GM21423 (cell line): Measurements from ENCODE around the gene ZNF24.

Source experiments
- ATAC-seq: cut with Tn5 transposase; IDR thresholded peaks from one replicate; pipeline ENCODE4 v1.9.1; 2021; ENCODE audit warnings: mild to moderate bottlenecking, moderate library complexity; ENCODE audit not compliant: unreplicated experiment

The ZNF24 gene

DNA sequence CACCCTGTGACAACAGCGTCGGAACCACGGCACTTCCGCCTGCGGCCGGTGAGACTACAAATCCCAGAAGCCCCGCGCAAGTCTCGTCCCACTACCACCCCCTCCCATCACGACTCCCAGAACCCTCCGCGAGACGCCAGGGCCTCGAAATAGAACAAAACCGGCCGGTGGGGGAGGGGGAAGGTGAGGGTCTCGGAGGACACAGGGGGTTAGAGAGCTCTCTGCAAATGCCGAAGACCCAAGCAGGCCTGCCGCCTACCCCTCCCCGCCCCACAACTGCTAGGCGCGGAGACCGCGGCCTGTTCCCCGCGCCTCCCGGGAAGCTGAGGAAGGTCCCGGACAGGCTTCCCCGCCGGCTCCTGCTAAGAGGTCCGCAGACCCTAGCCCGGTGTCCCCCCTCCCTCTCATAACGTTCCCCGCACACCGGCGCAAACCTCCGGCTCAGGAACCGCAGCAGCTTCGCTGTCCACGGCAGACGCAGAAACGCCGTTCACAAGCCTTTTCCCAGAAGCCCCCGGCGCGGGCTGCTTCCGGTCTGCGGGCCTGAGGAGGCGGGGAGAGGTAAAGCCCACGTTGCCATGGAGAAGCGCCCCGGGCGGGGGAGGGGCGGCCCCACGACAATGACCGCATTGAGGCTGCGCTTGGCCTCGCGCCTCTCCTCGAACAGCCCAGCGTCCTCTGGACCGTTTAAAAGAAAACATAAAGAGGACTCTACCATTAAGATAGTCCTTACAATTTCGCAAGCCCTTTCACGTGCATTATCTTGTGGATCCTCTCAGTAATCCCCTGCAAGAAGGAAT is at the start of gene ZNF24:
Gene ZNF24 (minus strand): TSS at position 485 of the 800 bp plus-strand sequence. CDS start 3,770 bp downstream, outside the sequence.
- peak; percentile 93 for ATAC-seq

DNA sequence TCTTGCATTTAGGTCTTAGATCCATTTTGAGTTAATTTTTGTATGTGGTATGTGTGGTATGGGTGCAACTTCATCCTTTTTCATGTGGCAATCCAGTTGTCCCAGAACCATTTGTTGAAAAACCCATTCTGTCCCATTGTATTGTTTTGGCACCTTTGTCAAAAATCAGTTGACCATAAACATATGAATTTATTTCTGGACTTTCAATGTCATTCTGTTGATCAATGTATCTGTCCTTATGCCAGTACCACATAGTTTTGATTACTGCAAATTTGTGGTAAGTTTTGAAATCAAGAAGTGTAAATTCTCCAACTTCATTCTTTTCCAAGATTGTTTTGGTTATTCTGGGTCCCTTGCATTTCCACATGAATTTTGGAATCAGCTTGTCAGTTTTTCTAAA is 49.5 kb upstream of the ZNF24 start:
- no peak for ATAC-seq

DNA sequence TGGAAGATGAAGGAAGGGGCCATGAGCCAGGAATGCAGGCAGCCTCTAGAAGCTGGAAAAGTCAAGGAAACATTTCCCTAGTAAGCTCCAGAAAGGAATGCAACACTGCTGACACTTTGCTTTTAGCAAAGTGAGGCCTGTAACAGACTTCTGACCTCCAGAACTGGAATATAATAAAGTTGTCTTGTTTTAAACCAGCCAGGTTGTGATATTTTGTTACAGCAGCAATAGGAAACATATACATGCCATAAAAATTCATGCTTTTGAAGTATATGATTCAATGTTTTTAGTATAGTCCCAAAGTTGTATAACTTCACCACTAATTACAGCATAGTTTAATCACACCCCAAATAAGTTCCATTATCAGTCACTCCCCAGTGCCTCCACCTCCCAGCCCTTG is 48.2 kb upstream of the ZNF24 start:
- no peak for ATAC-seq

DNA sequence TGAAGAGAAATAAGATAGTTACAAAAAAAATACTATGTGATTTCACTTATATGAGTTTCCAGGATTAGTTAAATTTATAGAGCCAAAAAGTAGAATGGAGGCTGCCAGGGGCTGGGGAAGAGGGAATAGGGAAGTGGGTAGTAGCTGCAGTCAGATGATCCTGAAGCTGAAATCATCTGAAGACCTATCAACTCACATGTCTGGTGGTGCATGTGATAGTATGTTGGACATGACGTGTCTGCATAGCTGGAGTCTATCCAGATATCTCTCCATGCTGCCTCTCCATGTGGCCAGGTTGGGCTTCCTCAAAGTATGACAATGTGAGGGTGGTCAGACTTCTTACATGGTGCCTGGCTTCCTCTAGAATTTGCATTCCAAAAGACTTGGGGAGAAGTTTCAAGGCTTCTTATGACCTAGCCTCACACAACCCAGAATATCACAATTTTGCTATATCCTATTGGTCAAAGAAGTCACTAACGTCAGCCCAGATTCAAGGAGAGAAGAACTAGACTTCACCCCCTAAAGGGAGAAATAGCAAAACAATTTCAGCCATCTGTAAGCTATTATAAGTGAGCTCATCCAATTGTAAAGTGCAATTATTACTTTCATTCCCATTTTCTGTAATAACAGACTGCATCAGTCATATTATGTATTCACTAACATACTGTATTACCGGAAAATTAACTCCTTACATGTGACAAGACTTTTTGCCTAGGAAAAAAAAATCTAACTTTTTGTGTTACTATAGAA is 46.9 kb upstream of the ZNF24 start:
- no peak for ATAC-seq

DNA sequence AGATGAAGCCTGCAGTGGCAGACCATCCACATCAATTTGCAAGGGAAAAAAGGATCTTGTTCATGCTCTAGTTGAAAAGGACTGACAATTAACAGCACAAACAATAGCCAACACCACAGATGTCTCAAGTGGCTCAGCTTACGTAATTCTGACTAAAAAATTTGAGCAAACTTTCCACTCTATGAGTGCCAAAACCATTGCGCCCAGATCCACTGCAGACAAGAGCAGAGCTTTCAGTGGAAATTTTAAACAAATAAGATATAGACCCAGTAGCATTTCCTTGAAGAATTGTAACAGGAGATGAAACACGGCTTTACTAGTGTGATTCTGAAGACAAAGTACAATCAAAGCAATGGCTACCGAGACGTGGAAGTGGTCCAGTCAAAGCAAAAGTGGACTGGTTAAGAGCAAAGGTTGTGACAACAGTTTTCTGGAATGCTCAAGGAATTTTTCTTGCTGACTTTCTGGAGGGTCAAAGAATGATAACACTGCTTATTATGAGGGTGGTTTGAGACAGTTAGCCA is 44.9 kb upstream of the ZNF24 start:
- no peak for ATAC-seq

DNA sequence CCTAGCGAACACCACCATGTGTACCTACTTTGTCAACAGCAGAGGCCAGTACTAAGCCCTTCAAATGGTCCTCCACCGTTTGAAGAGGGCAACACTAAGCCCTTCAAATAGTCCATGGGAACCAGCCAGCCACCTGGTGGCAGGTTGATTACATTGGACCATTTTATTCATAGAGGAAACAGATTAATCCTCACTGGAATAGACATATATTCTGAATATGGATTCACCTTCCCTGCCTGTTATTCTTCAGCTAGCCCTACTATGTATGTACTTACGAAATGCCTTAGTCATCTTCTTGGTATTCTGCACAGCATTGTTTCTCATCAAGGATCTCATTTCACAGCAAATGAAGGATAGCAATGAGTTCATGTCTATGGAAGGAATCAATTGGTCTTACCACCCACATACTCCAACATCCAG is 42.9 kb upstream of the ZNF24 start:
- ATAC-seq, result peak; percentile 33

DNA sequence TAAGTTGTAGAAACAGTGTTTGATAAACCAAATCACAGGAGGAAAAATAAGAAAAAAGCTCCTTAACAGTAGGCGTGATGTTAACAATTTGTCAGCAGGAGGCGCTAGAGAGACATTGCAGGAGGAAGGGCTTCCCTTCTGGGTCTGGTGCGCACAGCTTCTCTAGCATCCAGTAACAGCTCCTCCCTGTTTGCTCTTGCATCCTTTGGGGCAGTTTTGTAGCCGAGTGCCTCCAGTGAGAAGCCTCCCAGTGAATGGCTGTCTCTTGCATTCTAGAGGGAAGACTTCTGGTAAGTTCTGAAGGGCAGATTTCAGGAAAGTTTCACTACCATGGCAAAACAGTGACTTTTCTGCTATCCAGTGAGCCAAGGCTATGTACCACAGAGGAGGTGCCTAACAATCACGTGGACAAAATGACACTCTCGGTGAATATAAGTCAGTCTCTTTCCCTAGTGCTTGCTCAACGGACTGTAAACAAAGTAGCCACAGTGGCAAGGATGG is 42.4 kb upstream of the ZNF24 start:
- ATAC-seq, result peak; percentile 69

DNA sequence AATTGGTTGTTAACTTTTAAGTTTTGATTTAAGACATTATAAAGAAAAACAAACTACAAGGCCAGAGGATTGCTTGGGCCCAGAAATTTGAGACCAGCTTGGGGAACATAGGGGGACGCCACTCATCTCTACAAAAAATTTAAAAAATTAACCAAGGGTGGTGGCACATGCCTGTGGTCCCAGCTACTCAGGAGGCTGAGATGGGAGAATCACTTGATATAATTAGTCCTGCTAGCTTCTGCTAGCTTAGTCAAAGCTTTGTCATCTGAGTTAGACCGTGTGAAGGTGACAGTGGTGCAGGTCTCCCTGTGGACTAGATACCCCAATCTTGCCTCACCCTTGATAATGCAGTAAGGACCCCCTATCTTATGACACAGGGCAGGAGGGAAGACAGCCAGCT is 38.9 kb upstream of the ZNF24 start:
- no peak for ATAC-seq

DNA sequence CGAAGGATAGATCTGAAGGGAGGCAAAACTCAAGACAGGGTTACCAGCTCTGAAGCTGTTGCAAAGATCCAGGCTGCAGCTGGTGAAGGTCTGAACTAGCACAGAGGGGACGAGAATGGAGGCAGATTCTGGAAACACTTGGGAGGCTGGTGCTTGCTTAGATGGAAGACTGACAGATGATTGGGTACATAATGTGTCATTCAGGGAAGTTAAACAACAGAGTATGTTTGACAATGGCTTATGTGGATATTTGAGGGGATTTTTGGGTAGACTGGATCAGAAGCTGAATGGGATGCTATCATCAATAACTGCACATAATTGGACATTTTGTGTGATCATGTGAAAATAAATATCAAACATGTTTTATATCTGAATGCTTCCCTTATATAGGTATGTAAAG is 35.2 kb upstream of the ZNF24 start:
- ATAC-seq, result no peak

DNA sequence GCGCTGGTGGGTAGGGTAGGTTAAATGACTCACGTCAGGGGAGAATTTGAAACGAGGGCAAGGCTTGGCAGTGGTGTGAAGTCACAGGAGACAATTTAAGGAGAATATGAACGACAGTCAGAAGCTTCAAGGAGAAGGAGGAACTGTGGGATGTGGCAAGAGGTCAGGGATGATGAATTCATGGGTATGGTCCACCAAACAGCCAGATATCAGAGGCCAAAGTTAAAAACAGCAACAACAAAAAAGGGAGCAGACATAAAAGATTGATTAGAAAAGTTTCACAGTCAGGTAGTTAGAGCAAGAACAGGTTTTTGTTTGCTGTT is 34.3 kb upstream of the ZNF24 start:
- no peak for ATAC-seq

DNA sequence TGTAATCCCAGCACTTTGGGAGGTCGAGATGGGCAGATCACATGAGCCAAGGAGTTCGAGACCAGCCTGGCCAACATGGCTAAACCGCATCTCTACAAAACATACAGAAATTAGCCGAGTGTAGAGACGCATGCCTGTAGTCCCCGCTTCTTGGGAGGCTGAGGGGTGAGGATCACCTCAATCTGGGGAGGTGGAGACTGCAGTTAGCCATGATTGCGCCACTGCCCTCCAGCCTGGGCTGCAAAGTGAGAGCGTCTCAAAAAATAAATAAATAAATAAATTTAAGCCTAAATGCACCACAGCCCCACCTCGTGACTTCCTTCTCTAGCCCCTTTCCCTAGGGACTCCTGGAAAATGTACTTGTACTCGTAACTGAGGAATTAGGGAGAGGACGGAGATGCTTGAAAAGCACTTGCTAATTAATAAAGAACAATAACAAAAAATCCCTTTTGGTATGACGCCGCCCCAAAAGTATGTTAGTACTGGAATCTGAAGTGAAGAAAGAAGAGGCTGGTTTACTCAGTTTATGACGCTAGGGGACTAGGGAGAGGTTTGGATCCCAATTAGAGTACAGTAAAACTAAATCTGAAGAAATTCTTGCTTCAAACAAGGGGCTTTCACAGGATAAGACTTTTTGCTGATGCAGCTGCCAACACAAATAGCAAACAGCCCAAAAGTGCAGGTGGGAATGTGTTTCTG is 33.8 kb upstream of the ZNF24 start:
- no peak for ATAC-seq

DNA sequence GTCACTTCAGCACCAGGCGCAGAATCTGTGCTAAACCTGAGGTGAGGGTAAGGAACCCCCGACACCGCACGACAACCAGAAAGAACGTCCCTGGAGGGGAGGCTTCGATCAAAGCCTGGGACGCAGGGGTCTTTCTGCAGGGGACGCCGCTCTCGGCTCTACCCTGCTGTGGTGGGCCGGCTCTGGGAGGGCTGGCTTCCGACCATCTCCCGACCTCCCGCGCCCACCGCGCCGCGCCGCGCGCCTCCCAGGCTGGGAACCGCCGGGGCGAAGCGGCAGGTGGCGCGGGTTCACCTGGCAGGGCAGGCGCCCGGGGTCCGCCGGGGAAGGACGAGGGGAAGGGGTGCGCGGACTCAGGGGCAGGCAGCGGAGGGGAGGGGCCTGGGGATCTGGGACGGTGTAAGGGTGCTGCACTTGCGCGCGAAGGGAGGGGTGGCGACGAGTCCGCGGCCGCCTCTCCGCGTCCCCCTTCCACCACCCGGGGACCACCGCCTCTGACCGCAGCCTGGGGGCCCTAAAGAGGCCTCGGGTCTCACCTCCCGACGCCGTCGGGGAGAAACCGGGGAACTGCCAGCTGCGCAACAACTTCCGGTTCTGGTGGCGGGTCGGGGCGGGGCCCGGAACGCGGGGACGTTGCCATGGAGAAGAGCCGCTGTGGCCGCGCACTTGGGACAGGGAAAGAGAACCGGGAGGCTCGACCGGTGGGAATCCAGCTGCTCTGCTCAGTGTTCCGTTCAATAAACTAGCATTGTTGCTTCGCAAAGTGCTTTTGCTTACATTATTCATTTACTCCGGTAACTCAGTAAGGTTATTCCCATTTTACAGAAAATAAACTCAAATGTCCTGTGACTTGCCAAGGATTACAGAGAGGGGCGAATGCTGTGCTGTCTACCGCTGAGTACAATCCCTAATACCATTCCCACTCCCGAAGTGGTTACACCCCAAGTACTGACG is 32.8 kb upstream of the ZNF24 start, which contains the start of gene ZNF396:
Gene ZNF396 (minus strand): TSS at position 596 of the 954 bp plus-strand sequence. CDS start 3,045 bp downstream, outside the sequence.
- ATAC-seq, result peak; percentile 81

DNA sequence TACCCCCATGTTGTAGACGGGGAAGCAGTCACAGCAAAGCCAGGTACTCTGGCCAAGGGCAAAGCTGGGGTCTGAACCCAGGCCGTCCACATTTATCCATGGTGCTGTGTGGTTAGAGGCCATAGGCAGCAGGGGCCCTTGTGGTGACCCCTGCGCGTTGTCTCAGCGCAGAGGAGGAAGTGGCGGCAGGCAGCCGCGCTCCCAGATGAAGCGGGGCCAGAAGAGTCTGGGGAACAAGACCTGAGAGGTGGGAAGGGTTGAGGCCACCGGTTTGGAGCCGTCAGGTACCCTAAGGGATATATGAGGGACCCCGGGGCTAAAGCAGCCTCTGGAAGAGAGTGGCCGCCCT is 32.1 kb upstream of the ZNF24 start:
- ATAC-seq, result peak; percentile 68

DNA sequence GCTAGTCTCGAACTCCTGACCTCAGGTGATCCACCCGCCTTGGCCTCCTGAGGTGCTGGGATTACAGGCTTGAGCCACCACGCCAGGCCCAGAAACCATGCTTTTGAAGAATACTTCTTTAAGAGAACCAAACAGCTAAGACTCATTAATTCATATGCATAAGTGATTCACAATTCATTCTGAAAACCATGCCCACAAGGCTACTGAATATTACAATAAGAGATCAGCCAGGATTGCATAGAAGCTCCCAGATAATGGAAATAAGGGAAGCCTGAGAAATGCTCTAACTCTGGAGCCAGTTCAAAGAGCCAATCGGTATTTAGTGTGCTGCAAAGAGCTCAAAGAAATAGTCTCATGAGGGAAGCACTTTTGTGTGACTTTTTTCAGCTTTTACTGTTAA is 30.5 kb upstream of the ZNF24 start:
- no peak for ATAC-seq

DNA sequence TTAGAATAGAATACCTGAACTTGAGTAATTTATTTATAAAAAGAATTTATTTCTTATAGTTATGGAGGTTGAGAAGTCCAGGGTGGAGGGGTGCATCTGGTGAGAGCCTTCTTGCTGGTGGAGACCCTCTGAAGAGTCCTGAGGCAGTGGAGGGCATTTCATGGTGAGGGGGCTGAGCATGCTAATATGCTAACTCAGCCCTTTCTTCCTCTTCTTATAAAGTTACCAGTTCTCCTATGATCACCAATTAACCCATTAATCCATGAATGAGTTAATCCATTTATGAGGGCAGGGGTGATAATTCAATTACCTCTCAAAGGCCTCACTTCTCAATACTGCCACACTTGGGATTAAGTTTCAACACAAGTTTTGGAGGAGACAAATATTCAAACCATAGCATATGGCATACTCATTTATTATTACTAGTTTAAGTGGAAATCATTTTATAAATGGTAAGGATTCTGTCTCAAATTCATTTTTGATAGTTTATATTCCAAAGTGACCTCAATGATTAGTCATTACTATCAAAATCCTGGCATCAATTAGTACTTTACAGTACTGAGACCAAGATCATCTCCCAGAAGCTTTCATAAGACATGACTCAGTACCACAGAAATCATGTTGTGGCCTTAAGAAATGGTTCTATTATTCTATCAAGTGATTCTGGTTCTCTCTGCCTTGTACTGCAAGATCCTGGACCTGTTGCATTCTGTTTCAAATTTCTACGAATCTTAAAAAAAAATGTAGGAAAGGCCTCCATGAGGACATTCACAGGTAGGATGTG is 27.4 kb upstream of the ZNF24 start:
- ATAC-seq, result no peak

DNA sequence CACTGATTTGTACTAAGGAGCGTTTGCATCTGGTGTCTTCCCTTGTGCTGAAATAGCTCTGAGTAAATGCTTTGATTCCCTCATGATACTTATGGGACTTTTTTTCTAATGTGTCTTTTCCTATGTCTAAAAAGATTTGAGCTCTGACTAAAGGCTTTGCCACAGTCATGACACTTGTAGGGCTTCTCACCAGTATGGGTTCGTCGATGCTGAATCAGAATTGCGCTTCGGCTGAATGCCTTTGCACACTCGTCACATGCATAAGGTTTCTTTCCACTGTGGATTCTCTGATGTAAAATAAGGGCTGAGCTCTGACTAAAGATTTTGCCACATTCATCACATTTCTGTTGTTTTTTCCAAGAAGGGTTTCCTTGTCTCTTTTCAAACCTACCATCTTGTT is 24.9 kb upstream of the ZNF24 start:
- ATAC-seq, result no peak

DNA sequence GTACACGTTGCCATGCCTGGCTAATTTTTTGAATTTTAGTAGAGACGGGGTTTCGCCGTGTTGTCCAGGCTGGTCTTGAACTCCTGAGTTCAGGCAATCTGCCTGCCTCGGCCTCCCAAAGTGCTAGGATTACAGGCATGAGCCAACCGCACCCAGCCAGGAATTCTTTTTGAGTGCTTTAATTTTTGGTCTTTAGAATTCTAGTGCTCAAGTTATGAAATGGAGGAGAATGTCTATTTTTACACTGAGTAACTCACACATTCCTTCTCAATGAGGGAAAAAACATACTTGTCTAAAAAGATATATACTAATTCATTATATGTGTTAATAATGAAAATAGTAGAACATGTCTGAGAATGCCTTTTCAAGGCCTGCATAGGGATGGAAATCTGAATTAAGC is 24.4 kb upstream of the ZNF24 start:
- ATAC-seq, result no peak

DNA sequence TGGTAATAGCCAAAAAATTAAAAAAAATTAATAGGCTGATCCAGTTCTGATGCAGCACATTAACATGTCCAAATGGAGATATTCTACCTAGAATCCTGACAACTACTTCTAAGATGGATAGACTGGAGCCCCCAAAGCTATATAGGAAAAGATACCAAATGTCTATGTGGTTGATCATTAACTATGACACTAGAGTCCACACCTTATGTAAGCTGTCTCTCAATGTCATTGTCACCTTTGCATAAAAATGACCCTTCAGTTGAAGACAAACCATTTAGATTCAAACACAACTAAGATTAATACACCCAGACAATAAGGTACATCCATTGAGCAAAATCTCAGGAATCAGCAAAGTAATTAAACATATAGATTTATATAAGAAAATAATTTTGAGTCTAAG is 18.3 kb upstream of the ZNF24 start:
- no peak for ATAC-seq

DNA sequence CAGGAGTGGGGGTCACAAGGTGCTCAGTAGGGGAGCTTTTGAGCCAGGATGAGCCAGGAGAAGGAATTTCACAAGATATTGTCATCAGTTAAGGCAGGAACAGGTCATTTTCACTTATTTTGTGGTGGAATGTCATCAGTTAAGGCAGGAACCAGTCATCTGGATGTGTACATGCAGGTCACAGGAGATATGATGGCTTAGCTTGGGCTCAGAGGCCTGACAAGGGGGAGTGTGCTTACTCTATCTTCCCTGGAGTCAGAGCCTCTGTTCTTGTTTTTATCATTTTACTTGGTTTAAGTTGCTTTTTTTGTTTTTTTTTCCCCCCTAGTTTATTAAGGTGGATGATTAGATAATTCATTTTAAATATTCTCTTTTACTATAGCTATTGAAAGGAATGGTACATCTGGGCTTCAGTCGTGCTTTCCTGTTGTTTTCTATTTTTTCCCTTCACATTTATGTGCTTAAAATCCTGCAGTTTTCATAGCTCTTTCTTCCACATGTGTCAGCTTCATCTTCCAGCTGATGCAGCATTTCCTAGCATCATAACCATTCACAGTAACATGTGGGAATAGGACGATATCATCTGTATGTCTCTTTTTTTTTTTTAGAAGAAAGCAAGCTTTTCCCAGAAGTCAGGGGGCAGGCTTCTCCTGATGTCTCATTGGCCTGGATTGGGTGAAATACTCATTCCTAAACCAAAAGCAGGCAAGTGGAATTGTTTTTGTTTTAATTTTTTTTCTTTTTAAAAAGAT is 17.5 kb upstream of the ZNF24 start:
- no peak for ATAC-seq
